ENCODE measurements around the gene PPP1R18. TPM values are rescaled to one million over a fixed set of nuclear protein-coding genes. Genes with fewer than 3 reads are reported as not detected.
"Not testable (repeated sequence)": the region's sequence is repeated elsewhere in the genome, so short reads cannot be mapped to it uniquely, and the experiment has no call there.

Gene PPP1R18
- total and polyA plus RNA-seq, 4 donors, result 28.2 to 155 (median 66.6) TPM

DNA sequence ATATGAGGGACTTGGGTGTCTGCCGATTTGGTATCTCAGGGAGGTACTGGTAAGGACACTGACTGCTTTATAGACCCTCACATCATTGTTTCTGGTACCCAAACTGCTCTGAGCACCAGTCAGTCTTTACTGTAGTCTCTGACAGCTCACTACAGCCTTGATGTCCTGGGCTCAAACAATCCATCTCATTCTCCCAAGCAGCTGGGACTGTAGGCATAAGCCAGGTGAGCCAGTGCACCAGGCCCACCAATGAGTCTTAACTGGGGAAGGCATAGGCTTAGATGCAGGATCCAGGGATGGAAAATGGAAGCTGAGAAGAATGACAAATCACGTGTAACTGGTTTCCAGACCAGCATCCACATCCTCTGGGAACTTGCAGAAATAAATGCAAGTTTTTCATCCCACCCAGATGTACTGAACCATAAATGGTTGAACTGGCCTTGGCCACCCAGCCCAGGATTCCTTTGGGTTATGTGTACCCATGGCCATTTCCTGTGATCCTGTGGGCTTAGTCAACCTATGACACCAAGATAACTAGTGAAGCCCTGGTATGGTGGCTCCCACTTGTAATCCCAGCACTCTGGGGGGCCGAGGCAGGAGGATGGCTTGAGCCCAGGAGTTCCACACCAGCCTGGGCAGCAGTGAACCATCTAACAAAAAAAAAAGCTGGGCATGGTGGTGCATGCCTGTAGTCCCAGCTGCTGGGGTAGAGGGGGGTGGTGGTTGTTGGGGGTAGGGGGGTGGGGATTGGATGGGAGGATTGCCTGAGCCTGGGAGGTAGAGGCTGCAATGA lies 39.5 kb upstream of the PPP1R18 start:
- peaks cover 0 to 25% (median 6%) of the 10 kb centered on the region in 5 donors for H3K4me1 ChIP-seq (ENCODE audit: control insufficient read depth in 5 of 5, insufficient read depth in 5 of 5, low read length in 5 of 5)
- H3K9me3 ChIP-seq (ENCODE audit: control insufficient read depth in 4 of 4, insufficient read depth in 3 of 4, low read length in 3 of 4), result no peaks in the 10 kb centered on the region
- no peak overlapping the region for H3K9ac ChIP-seq (ENCODE audit: insufficient read depth in 1 of 2, low read length in 2 of 2)
- no peaks in the 10 kb centered on the region for H3K27me3 ChIP-seq (ENCODE audit: control insufficient read depth in 3 of 3, insufficient read depth in 3 of 3, low read length in 2 of 3)
- DNase-seq (peak in 1 of 3 donors; percentile 38), ATAC-seq (ENCODE audit: insufficient read depth, low FRiP score) (no peak)
- peaks cover 6 to 67% (median 52%) of the 10 kb centered on the region in 4 donors for H3K36me3 ChIP-seq (ENCODE audit: control insufficient read depth in 4 of 4, insufficient read depth in 4 of 4, low read length in 4 of 4)
- no peak overlapping the region for H3K27ac ChIP-seq (ENCODE audit: low read depth in 1 of 2, low read length in 1 of 2)
- whole genome bisulfite sequencing, 2 donors, result 65 to 70% methylated on average over 3 of the region's 3 CpGs
- H3K4me3 ChIP-seq, result no peak overlapping the region
- TF ChIP-seq, protein P1, sequence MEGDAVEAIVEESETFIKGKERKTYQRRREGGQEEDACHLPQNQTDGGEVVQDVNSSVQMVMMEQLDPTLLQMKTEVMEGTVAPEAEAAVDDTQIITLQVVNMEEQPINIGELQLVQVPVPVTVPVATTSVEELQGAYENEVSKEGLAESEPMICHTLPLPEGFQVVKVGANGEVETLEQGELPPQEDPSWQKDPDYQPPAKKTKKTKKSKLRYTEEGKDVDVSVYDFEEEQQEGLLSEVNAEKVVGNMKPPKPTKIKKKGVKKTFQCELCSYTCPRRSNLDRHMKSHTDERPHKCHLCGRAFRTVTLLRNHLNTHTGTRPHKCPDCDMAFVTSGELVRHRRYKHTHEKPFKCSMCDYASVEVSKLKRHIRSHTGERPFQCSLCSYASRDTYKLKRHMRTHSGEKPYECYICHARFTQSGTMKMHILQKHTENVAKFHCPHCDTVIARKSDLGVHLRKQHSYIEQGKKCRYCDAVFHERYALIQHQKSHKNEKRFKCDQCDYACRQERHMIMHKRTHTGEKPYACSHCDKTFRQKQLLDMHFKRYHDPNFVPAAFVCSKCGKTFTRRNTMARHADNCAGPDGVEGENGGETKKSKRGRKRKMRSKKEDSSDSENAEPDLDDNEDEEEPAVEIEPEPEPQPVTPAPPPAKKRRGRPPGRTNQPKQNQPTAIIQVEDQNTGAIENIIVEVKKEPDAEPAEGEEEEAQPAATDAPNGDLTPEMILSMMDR (IDR thresholded peaks at IDR 0.05; ENCODE audit: control extremely low read depth, extremely low read depth), result no peak

GRCh38 chr6:30724906-30725667 lies 38.6 kb upstream of the PPP1R18 start:
- H3K36me3 ChIP-seq (ENCODE audit: control insufficient read depth in 4 of 4, insufficient read depth in 4 of 4, low read length in 4 of 4), result peaks cover 6 to 60% (median 48%) of the 10 kb centered on the region in 4 donors
- H3K27ac ChIP-seq (ENCODE audit: low read depth in 1 of 2, low read length in 1 of 2), result no peak overlapping the region
- no peaks in the 10 kb centered on the region for H3K27me3 ChIP-seq (ENCODE audit: control insufficient read depth in 3 of 3, insufficient read depth in 3 of 3, low read length in 2 of 3)
- DNase-seq (peak in 1 of 3 donors; percentile 26), ATAC-seq (ENCODE audit: insufficient read depth, low FRiP score) (no peak)
- H3K4me3 ChIP-seq, result no peak overlapping the region
- TF ChIP-seq, protein P1 (IDR thresholded peaks at IDR 0.05; ENCODE audit: control extremely low read depth, extremely low read depth), result no peak
- H3K9me3 ChIP-seq (ENCODE audit: control insufficient read depth in 4 of 4, insufficient read depth in 3 of 4, low read length in 3 of 4), result no peaks in the 10 kb centered on the region
- H3K4me1 ChIP-seq (ENCODE audit: control insufficient read depth in 5 of 5, insufficient read depth in 5 of 5, low read length in 5 of 5), result peaks cover 0 to 25% (median 6%) of the 10 kb centered on the region in 5 donors
- H3K9ac ChIP-seq (ENCODE audit: insufficient read depth in 1 of 2, low read length in 2 of 2), result no peak overlapping the region
- 47 to 54% methylated on average over 6 of the region's 6 CpGs for WGBS, 2 donors

GRCh38 chr6:30723843-30724741 lies 37.6 kb upstream of the PPP1R18 start:
- 63 to 74% methylated on average over 29 of the region's 29 CpGs for WGBS, 2 donors
- Histone ChIP-seq H3K9ac (ENCODE audit: insufficient read depth in 1 of 2, low read length in 2 of 2) (peak overlapping the region in 1 of 2 donors; percentile 5), H3K36me3 (ENCODE audit: control insufficient read depth in 4 of 4, insufficient read depth in 4 of 4, low read length in 4 of 4) (peaks cover 6 to 53% (median 40%) of the 10 kb centered on the region in 4 donors), H3K27ac (ENCODE audit: low read depth in 1 of 2, low read length in 1 of 2) (peak overlapping the region in 1 of 2 donors; percentile 11), H3K4me1 (ENCODE audit: control insufficient read depth in 5 of 5, insufficient read depth in 5 of 5, low read length in 5 of 5) (peaks cover 2 to 31% (median 7%) of the 10 kb centered on the region in 5 donors)
- not testable (repeated sequence) for H3K9me3 ChIP-seq (ENCODE audit: control insufficient read depth in 4 of 4, insufficient read depth in 3 of 4, low read length in 3 of 4); H3K4me3 ChIP-seq; H3K27me3 ChIP-seq (ENCODE audit: control insufficient read depth in 3 of 3, insufficient read depth in 3 of 3, low read length in 2 of 3); ATAC-seq (ENCODE audit: insufficient read depth, low FRiP score); DNase-seq

DNA sequence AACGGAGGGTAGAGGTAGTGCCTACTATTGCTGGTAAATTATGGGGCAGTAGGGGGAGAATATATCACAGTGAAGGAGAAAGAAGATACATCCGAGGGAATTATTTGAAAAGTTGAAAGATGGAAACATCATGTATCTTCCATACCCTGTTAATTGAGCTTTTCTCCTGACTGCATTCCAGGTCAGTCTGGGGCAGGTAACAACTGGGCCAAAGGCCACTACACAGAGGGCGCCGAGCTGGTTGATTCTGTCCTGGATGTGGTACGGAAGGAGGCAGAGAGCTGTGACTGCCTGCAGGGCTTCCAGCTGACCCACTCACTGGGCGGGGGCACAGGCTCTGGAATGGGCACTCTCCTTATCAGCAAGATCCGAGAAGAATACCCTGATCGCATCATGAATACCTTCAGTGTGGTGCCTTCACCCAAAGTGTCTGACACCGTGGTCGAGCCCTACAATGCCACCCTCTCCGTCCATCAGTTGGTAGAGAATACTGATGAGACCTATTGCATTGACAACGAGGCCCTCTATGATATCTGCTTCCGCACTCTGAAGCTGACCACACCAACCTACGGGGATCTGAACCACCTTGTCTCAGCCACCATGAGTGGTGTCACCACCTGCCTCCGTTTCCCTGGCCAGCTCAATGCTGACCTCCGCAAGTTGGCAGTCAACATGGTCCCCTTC lies 36.9 kb upstream of the PPP1R18 start:
- not testable (repeated sequence) for H3K27me3 ChIP-seq (ENCODE audit: control insufficient read depth in 3 of 3, insufficient read depth in 3 of 3, low read length in 2 of 3); H3K9me3 ChIP-seq (ENCODE audit: control insufficient read depth in 4 of 4, insufficient read depth in 3 of 4, low read length in 3 of 4); DNase-seq; ATAC-seq (ENCODE audit: insufficient read depth, low FRiP score); H3K9ac ChIP-seq (ENCODE audit: insufficient read depth in 1 of 2, low read length in 2 of 2); H3K4me3 ChIP-seq
- peak overlapping the region in 1 of 2 donors; percentile 11 for H3K27ac ChIP-seq (ENCODE audit: low read depth in 1 of 2, low read length in 1 of 2)
- 71 to 77% methylated on average over 16 of the region's 16 CpGs for WGBS, 2 donors
- peaks cover 6 to 53% (median 39%) of the 10 kb centered on the region in 4 donors for H3K36me3 ChIP-seq (ENCODE audit: control insufficient read depth in 4 of 4, insufficient read depth in 4 of 4, low read length in 4 of 4)
- peaks cover 4 to 36% (median 7%) of the 10 kb centered on the region in 5 donors for H3K4me1 ChIP-seq (ENCODE audit: control insufficient read depth in 5 of 5, insufficient read depth in 5 of 5, low read length in 5 of 5)

Measured in lung (tissue), 12 donors.